Progenitor cell of endocrine pancreas (in vitro differentiated cells): ENCODE results near the gene GNB2. TPM values are rescaled to one million over a fixed set of nuclear protein-coding genes. Genes with fewer than 3 reads are reported as not detected.

ENCODE experiments used
- DNase-seq: peaks from one replicate; pipeline ENCODE4 v3.0.0; 2021; ENCODE audit warnings: low spot score; ENCODE audit not compliant: unreplicated experiment
- H3K27ac Mint-ChIP-seq: 2 replicates; pipeline ENCODE4 v1.8.0; 2021; ENCODE audit warnings: mild to moderate bottlenecking, moderate library complexity, mixed read lengths
- H3K27me3 Mint-ChIP-seq: 2 replicates; pipeline ENCODE4 v1.8.0; 2021; ENCODE audit warnings: mixed read lengths
- H3K36me3 Mint-ChIP-seq: 2 replicates; pipeline ENCODE4 v1.8.0; 2022; ENCODE audit warnings: mixed read lengths; ENCODE audit not compliant: insufficient read depth
- H3K4me1 Mint-ChIP-seq: 2 replicates; pipeline ENCODE4 v1.8.0; 2021; ENCODE audit warnings: low read depth, mixed read lengths
- H3K4me3 Mint-ChIP-seq: 2 replicates; pipeline ENCODE4 v1.8.0; 2021; ENCODE audit warnings: low read depth, mild to moderate bottlenecking, moderate library complexity, mixed read lengths
- H3K9me3 Mint-ChIP-seq: 2 replicates; pipeline ENCODE4 v1.8.0; 2021; ENCODE audit warnings: low read depth, mixed read lengths
- total RNA-seq: library from RNA; stranded (reverse); gene quantifications from 2 replicates; pipeline ENCODE4 v1.2.1, GENCODE V29; 2021
- TF ChIP-seq, protein P1 (sequence below): fragments of 200-600 bp; sonication (generic); IDR thresholded peaks from one replicate; pipeline ENCODE4 v1.5.0; 2021; ENCODE audit warnings: antibody characterized with exemption, mild to moderate bottlenecking; ENCODE audit not compliant: unreplicated experiment

The GNB2 gene
- total RNA-seq, 1 donor from 2014 or later: 167 TPM

- TF ChIP-seq, protein P1, sequence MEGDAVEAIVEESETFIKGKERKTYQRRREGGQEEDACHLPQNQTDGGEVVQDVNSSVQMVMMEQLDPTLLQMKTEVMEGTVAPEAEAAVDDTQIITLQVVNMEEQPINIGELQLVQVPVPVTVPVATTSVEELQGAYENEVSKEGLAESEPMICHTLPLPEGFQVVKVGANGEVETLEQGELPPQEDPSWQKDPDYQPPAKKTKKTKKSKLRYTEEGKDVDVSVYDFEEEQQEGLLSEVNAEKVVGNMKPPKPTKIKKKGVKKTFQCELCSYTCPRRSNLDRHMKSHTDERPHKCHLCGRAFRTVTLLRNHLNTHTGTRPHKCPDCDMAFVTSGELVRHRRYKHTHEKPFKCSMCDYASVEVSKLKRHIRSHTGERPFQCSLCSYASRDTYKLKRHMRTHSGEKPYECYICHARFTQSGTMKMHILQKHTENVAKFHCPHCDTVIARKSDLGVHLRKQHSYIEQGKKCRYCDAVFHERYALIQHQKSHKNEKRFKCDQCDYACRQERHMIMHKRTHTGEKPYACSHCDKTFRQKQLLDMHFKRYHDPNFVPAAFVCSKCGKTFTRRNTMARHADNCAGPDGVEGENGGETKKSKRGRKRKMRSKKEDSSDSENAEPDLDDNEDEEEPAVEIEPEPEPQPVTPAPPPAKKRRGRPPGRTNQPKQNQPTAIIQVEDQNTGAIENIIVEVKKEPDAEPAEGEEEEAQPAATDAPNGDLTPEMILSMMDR: no peak
- peaks cover 28% of the 10 kb centered on the region for H3K27me3 Mint-ChIP-seq
- no peak overlapping the region for H3K4me3 Mint-ChIP-seq
- no peaks in the 10 kb centered on the region for H3K4me1 Mint-ChIP-seq
- no peaks in the 10 kb centered on the region for H3K36me3 Mint-ChIP-seq
- H3K9me3 Mint-ChIP-seq: no peaks in the 10 kb centered on the region
- DNase-seq: no peak
- H3K27ac Mint-ChIP-seq: no peak overlapping the region
These were observed 53.6 kb downstream of the GNB2 start for GRCh38 chr7:100726996-100727761.

- TF ChIP-seq, protein P1: no peak
- Mint-ChIP-seq H3K4me1 (no peaks in the 10 kb centered on the region), H3K4me3 (no peak overlapping the region), H3K27me3 (peaks cover 18% of the 10 kb centered on the region), H3K36me3 (no peaks in the 10 kb centered on the region), H3K9me3 (no peaks in the 10 kb centered on the region), H3K27ac (no peak overlapping the region)
- no peak for DNase-seq
These were observed 54.7 kb downstream of the GNB2 start for GRCh38 chr7:100728196-100728595.

Other genes with a start within 250 kb of the GNB2 start
- 2.5 and 3.8 TPM in 2 replicates for gene ZCWPW1, start 245.0 kb upstream of the GNB2 start, total RNA-seq
- 34.6 and 35.4 TPM in 2 replicates for gene MEPCE, start 243.9 kb upstream of the GNB2 start, total RNA-seq
- 23.7 and 29.8 TPM in 2 replicates for gene PPP1R35, start 237.2 kb upstream of the GNB2 start, total RNA-seq
- gene SPACDR, start 209.5 kb upstream of the GNB2 start, total RNA-seq: 0.67 and 1.7 TPM in 2 replicates
- 27.9 and 32.2 TPM in 2 replicates for gene TSC22D4, start 194.5 kb upstream of the GNB2 start, total RNA-seq
- 4.6 and 4.9 TPM in 2 replicates for gene NYAP1, start 189.8 kb upstream of the GNB2 start, total RNA-seq
- gene AGFG2, start 134.5 kb upstream of the GNB2 start, total RNA-seq: 9.8 and 10.3 TPM in 2 replicates
- 7.7 and 8.1 TPM in 2 replicates for gene SAP25, start 99.8 kb upstream of the GNB2 start, total RNA-seq
- 76.6 and 82.7 TPM in 2 replicates for gene LRCH4, start 87.6 kb upstream of the GNB2 start, total RNA-seq
- gene FBXO24, start 87.4 kb upstream of the GNB2 start, total RNA-seq: 0.41 and 1.2 TPM in 2 replicates
- gene PCOLCE, start 71.4 kb upstream of the GNB2 start, total RNA-seq: 16.1 and 20.3 TPM in 2 replicates
- 27.1 and 27.9 TPM in 2 replicates for gene MOSPD3, start 61.2 kb upstream of the GNB2 start, total RNA-seq
- 0.62 and 0.93 TPM in 2 replicates for gene TFR2, start 32.2 kb upstream of the GNB2 start, total RNA-seq
- gene ACTL6B, start 17.3 kb upstream of the GNB2 start, total RNA-seq: 4.1 and 4.2 TPM in 2 replicates
- 89.3 and 95.1 TPM in 2 replicates for gene GIGYF1, start 20.5 kb downstream of the GNB2 start, total RNA-seq
- 30.2 and 33.7 TPM in 2 replicates for gene POP7, start 32.4 kb downstream of the GNB2 start, total RNA-seq
- 0.22 and 0.29 TPM in 2 replicates for gene EPO, start 46.7 kb downstream of the GNB2 start, total RNA-seq
- gene ZAN, start 59.9 kb downstream of the GNB2 start, total RNA-seq: not detected in 2 replicates
- 164 TPM in 2 replicates for gene EPHB4, start 153.8 kb downstream of the GNB2 start, total RNA-seq
- gene SLC12A9, start 179.0 kb downstream of the GNB2 start, total RNA-seq: 57.9 and 62.6 TPM in 2 replicates
- gene TRIP6, start 193.6 kb downstream of the GNB2 start, total RNA-seq: 76.9 and 87.0 TPM in 2 replicates
- gene SRRT, start 201.4 kb downstream of the GNB2 start, total RNA-seq: 293 and 302 TPM in 2 replicates
- gene UFSP1, start 216.0 kb downstream of the GNB2 start, total RNA-seq: 2.3 and 3.5 TPM in 2 replicates
- 4.0 and 5.1 TPM in 2 replicates for gene ACHE, start 222.1 kb downstream of the GNB2 start, total RNA-seq